Measurements from ENCODE around the gene LIN7B. TPM values are rescaled to one million over a fixed set of nuclear protein-coding genes. Genes with fewer than 3 reads are reported as not detected.
A peak's percentile ranks its signal among the peaks of the same experiment; 100 is the strongest.

Gene LIN7B
- total RNA-seq, 1 experiment from 2014 or later = 12.3 TPM

- Histone ChIP-seq H3K4me3 (peak overlapping the region; percentile 99), H3K9me3 (no peaks in the 10 kb centered on the region), H3K36me3 (peaks cover 58% of the 10 kb centered on the region), H3K27me3 (no peaks in the 10 kb centered on the region)
- DNase-seq = no peak
Measured at GRCh38 chr19:49086296-49086695, 27.9 kb upstream of the LIN7B start.

DNA sequence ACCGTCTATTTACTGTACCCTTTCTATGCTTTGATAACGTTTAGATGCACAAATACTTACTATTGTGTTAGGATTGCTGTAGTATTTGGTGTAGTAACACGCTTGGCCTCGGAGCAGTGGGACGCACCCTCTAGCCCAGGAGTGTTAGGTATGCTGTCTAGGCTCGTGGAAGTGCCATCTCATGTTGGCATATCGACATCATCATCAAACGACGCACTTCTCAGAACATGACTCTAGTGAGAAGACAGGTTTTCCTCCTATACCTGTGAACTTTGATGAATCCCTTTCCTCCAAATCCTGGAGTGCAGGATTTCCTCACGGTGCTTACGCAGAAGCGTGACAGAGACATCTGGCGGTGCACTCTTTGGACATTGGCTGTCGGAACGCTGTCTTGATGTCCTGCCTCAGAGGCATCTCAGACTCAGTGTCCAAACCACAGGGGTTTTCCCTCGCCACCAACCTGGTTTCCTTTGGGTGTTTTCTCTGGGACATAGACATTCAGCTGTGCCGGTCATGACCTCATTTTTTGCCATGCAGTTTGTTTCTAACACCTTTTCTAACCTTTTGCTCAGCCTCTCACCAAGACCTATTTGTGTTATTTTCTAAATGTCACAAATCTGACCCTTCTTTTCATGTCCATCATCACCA, 22.7 kb upstream of the LIN7B start:
- DNase-seq = no peak
- Histone ChIP-seq H3K36me3 (peaks cover 93% of the 10 kb centered on the region), H3K27me3 (no peaks in the 10 kb centered on the region), H3K4me3 (no peak overlapping the region), H3K9me3 (no peaks in the 10 kb centered on the region)

- no peaks in the 10 kb centered on the region for H3K27me3 ChIP-seq
- no peak overlapping the region for H3K4me3 ChIP-seq
- H3K36me3 ChIP-seq = peaks cover 93% of the 10 kb centered on the region
- no peak for DNase-seq
- no peaks in the 10 kb centered on the region for H3K9me3 ChIP-seq
Measured at GRCh38 chr19:49092686-49093085, 21.5 kb upstream of the LIN7B start.

- DNase-seq = no peak
- peaks cover 93% of the 10 kb centered on the region for H3K36me3 ChIP-seq
- no peak overlapping the region for H3K4me3 ChIP-seq
- H3K27me3 ChIP-seq = no peaks in the 10 kb centered on the region
- no peaks in the 10 kb centered on the region for H3K9me3 ChIP-seq
Measured at GRCh38 chr19:49094505-49095482, 19.4 kb upstream of the LIN7B start.

GRCh38 chr19:49097453-49098288, 16.5 kb upstream of the LIN7B start:
- Histone ChIP-seq H3K36me3 (peaks cover 86% of the 10 kb centered on the region), H3K27me3 (no peaks in the 10 kb centered on the region), H3K9me3 (no peaks in the 10 kb centered on the region), H3K4me3 (no peak overlapping the region)
- peak; percentile 68 for DNase-seq

DNA sequence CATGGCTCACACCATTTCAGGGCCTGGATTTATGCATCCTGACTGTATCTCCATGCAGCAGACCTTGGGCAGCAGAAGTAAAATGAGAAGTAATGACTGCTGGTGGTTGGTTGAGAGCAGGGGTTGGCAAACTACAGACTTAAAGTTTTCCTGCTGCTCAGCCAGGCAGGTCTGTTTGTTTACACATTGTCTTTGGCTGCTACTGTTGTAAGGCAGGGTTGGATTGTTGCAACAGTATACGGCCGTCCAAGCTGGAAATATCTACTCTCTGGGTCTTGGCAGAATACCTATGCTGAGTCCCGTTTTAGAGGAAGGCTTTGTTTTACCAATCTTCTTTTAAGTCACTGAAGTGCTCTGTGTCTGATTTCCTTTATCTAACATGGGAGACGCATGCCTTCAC, 15.4 kb upstream of the LIN7B start:
- Histone ChIP-seq H3K9me3 (no peaks in the 10 kb centered on the region), H3K36me3 (peaks cover 87% of the 10 kb centered on the region), H3K27me3 (no peaks in the 10 kb centered on the region), H3K4me3 (no peak overlapping the region)
- no peak for DNase-seq

- no peak overlapping the region for H3K4me3 ChIP-seq
- H3K36me3 ChIP-seq = peaks cover 87% of the 10 kb centered on the region
- no peak for DNase-seq
- H3K9me3 ChIP-seq = no peaks in the 10 kb centered on the region
- H3K27me3 ChIP-seq = no peaks in the 10 kb centered on the region
Measured at GRCh38 chr19:49101160-49101559, 13.0 kb upstream of the LIN7B start.

GRCh38 chr19:49102303-49102702, 11.9 kb upstream of the LIN7B start:
- H3K9me3 ChIP-seq = no peaks in the 10 kb centered on the region
- peaks cover 87% of the 10 kb centered on the region for H3K36me3 ChIP-seq
- no peak overlapping the region for H3K4me3 ChIP-seq
- DNase-seq = no peak
- H3K27me3 ChIP-seq = no peaks in the 10 kb centered on the region

- H3K9me3 ChIP-seq = no peaks in the 10 kb centered on the region
- no peaks in the 10 kb centered on the region for H3K27me3 ChIP-seq
- H3K4me3 ChIP-seq = no peak overlapping the region
- DNase-seq = no peak
- H3K36me3 ChIP-seq = peaks cover 86% of the 10 kb centered on the region
Measured at GRCh38 chr19:49103331-49104085, 10.7 kb upstream of the LIN7B start.

- no peak overlapping the region for H3K4me3 ChIP-seq
- H3K36me3 ChIP-seq = peaks cover 84% of the 10 kb centered on the region
- no peak for DNase-seq
- H3K27me3 ChIP-seq = no peaks in the 10 kb centered on the region
- no peaks in the 10 kb centered on the region for H3K9me3 ChIP-seq
Measured at GRCh38 chr19:49104229-49104864, 9.8 kb upstream of the LIN7B start.

- Histone ChIP-seq H3K4me3 (no peak overlapping the region), H3K36me3 (peaks cover 78% of the 10 kb centered on the region), H3K27me3 (no peaks in the 10 kb centered on the region), H3K9me3 (no peaks in the 10 kb centered on the region)
- peak; percentile 42 for DNase-seq
Measured at GRCh38 chr19:49106648-49107135, 7.5 kb upstream of the LIN7B start.

DNA sequence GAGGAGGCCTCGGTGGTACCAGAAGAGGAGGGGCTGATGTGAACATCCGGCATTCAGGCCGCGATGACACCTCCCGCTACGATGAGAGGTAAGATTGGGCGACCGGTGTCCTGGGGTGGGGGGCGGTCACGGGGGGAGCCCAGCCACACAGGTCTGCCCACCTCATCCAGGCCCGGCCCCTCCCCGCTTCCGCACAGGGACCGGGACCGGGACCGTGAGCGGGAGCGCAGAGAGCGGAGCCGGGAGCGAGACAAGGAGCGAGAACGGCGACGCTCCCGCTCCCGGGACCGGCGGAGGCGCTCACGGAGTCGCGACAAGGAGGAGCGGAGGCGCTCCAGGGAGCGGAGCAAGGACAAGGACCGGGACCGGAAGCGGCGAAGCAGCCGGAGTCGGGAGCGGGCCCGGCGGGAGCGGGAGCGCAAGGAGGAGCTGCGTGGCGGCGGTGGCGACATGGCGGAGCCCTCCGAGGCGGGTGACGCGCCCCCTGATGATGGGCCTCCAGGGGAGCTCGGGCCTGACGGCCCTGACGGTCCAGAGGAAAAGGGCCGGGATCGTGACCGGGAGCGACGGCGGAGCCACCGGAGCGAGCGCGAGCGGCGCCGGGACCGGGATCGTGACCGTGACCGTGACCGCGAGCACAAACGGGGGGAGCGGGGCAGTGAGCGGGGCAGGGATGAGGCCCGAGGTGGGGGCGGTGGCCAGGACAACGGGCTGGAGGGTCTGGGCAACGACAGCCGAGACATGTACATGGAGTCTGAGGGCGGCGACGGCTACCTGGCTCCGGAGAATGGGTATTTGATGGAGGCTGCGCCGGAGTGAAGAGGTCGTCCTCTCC, 6.3 kb upstream of the LIN7B start:
- Histone ChIP-seq H3K27me3 (no peaks in the 10 kb centered on the region), H3K36me3 (peaks cover 70% of the 10 kb centered on the region), H3K9me3 (no peaks in the 10 kb centered on the region), H3K4me3 (no peak overlapping the region)
- DNase-seq = no peak

DNA sequence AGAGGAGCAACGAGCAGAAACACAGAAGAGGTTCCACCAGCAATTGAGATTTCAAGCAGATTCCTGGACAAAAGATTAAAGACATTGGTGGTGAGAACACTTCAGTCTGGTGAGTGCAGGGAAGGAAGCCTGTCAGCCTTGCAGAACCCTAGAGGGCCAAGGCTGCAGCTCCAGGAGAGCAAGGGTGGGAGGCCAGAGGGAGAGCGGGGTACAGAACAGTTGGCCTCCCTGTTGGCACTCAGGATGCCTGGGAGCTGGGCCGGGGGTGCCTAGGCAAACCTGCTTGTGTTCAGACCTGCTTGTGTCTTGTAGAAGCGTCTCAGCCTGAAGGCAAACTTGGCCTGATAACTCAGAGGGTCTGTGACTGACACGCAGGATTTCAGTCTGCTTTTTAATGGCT, 5.1 kb upstream of the LIN7B start:
- Histone ChIP-seq H3K27me3 (no peaks in the 10 kb centered on the region), H3K4me3 (no peak overlapping the region), H3K36me3 (peaks cover 59% of the 10 kb centered on the region), H3K9me3 (no peaks in the 10 kb centered on the region)
- DNase-seq = no peak

GRCh38 chr19:49109569-49110233, 4.5 kb upstream of the LIN7B start:
- Histone ChIP-seq H3K4me3 (no peak overlapping the region), H3K9me3 (no peaks in the 10 kb centered on the region), H3K27me3 (no peaks in the 10 kb centered on the region), H3K36me3 (peaks cover 53% of the 10 kb centered on the region)
- DNase-seq = no peak

DNA sequence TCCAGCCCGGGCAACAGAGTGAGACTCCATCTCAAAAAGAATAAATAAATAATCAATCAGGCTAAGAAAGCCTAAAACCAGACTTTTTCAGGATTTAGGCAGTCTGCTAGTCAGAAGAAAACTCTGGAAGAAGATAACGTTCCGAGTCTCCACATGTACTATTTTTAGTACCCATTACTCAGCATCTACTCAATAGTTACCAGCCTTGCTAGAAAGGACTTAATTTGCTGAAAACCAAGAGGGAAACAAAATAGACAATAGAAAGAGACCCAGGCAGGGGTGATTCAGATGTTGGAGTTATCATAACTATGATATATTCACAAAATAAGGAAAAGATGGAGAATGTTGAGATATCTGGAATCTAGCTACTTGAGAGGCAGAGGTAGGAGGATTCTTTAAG, 3.6 kb upstream of the LIN7B start:
- Histone ChIP-seq H3K9me3 (no peaks in the 10 kb centered on the region), H3K4me3 (no peak overlapping the region), H3K36me3 (peaks cover 46% of the 10 kb centered on the region), H3K27me3 (no peaks in the 10 kb centered on the region)
- DNase-seq = no peak
